Parathyroid adenoma (tissue), 2 donors: Measurements from ENCODE around the gene RGS6.

Source experiments
- H2AFZ ChIP-seq: fragments of 300-600 bp; sonication (generic); one replicate; pipeline ENCODE4 v1.7.0; 2017; ENCODE audit warnings: antibody characterized with exemption, mild to moderate bottlenecking
- H3K27ac ChIP-seq: fragments of 300-600 bp; sonication (generic); one replicate; pipeline ENCODE4 v1.7.0; 2017
- H3K27me3 ChIP-seq: fragments of 300-600 bp; sonication (generic); one replicate; pipeline ENCODE4 v1.7.0; 2017; ENCODE audit warnings: low read length; ENCODE audit not compliant: control insufficient read depth, insufficient read depth
- H3K36me3 ChIP-seq: fragments of 300-600 bp; sonication (generic); one replicate; pipeline ENCODE4 v1.7.0; 2017; ENCODE audit warnings: low read length; ENCODE audit not compliant: control insufficient read depth, insufficient read depth
- H3K4me1 ChIP-seq: fragments of 300-600 bp; sonication (generic); one replicate; pipeline ENCODE4 v1.7.0; 2017; ENCODE audit warnings: control low read depth
- H3K4me2 ChIP-seq: fragments of 300-600 bp; sonication (generic); one replicate; pipeline ENCODE4 v1.7.0; 2017; ENCODE audit warnings: low read length
- H3K4me3 ChIP-seq: fragments of 300-600 bp; sonication (generic); one replicate; pipeline ENCODE4 v1.7.0; 2017; ENCODE audit warnings: low read depth, low read length
- H3K79me2 ChIP-seq: fragments of 300-600 bp; sonication (generic); one replicate; pipeline ENCODE4 v1.7.0; 2017; ENCODE audit warnings: control low read depth
- H3K9ac ChIP-seq: fragments of 300-600 bp; sonication (generic); one replicate; pipeline ENCODE4 v1.7.0; 2017; ENCODE audit warnings: mild to moderate bottlenecking
- H3K9me3 ChIP-seq: fragments of 300-600 bp; sonication (generic); one replicate; pipeline ENCODE4 v1.7.0; 2017; ENCODE audit warnings: low read length; ENCODE audit not compliant: control insufficient read depth
- CTCF ChIP-seq: fragments of 300-600 bp; sonication (generic); IDR thresholded peaks from one replicate; pipeline ENCODE4 v1.7.0; 2017; ENCODE audit warnings: antibody characterized with exemption, mild to moderate bottlenecking
- donor health status: primary hyperparathyroidism.

Gene RGS6

GRCh38 chr14:72500234-72500838, 568.1 kb downstream of the RGS6 start:
- TF ChIP-seq CTCF: no peak
- Histone ChIP-seq H3K4me1 (no peaks in the 10 kb centered on the region), H2AFZ (no peak overlapping the region), H3K36me3 (no peaks in the 10 kb centered on the region), H3K9me3 (no peaks in the 10 kb centered on the region), H3K4me2 (no peak overlapping the region), H3K27me3 (no peaks in the 10 kb centered on the region), H3K4me3 (no peak overlapping the region), H3K27ac (no peak overlapping the region), H3K79me2 (no peaks in the 10 kb centered on the region), H3K9ac (no peak overlapping the region)

- H3K9me3 ChIP-seq: no peaks in the 10 kb centered on the region
- H3K27ac ChIP-seq: no peak overlapping the region
- H3K9ac ChIP-seq: no peak overlapping the region
- no peaks in the 10 kb centered on the region for H3K27me3 ChIP-seq
- no peaks in the 10 kb centered on the region for H3K79me2 ChIP-seq
- no peak overlapping the region for H3K4me2 ChIP-seq
- H3K4me1 ChIP-seq: no peaks in the 10 kb centered on the region
- no peak overlapping the region for H2AFZ ChIP-seq
- H3K36me3 ChIP-seq: no peaks in the 10 kb centered on the region
- TF ChIP-seq CTCF: no peak
- H3K4me3 ChIP-seq: no peak overlapping the region
These were observed 569.2 kb downstream of the RGS6 start for GRCh38 chr14:72501439-72501838.

- Histone ChIP-seq H3K9ac (no peak overlapping the region), H3K4me1 (no peaks in the 10 kb centered on the region), H3K27ac (no peak overlapping the region), H3K4me3 (no peak overlapping the region), H2AFZ (no peak overlapping the region), H3K4me2 (no peak overlapping the region), H3K27me3 (no peaks in the 10 kb centered on the region), H3K9me3 (no peaks in the 10 kb centered on the region), H3K79me2 (no peaks in the 10 kb centered on the region), H3K36me3 (no peaks in the 10 kb centered on the region)
- TF ChIP-seq CTCF: no peak
These were observed 571.0 kb downstream of the RGS6 start for GRCh38 chr14:72503271-72503670.

GRCh38 chr14:72503696-72504368, 571.6 kb downstream of the RGS6 start:
- Histone ChIP-seq H3K4me3 (no peak overlapping the region), H3K9me3 (no peaks in the 10 kb centered on the region), H3K4me1 (no peaks in the 10 kb centered on the region), H3K79me2 (no peaks in the 10 kb centered on the region), H3K36me3 (no peaks in the 10 kb centered on the region), H3K27ac (no peak overlapping the region), H3K9ac (no peak overlapping the region), H3K27me3 (no peaks in the 10 kb centered on the region), H2AFZ (no peak overlapping the region), H3K4me2 (no peak overlapping the region)
- TF ChIP-seq CTCF: no peak

- no peak overlapping the region for H3K4me2 ChIP-seq
- no peaks in the 10 kb centered on the region for H3K27me3 ChIP-seq
- H3K36me3 ChIP-seq: no peaks in the 10 kb centered on the region
- H3K4me1 ChIP-seq: peaks cover 13% of the 10 kb centered on the region
- TF ChIP-seq CTCF: no peak
- H3K9me3 ChIP-seq: no peaks in the 10 kb centered on the region
- H3K9ac ChIP-seq: no peak overlapping the region
- no peak overlapping the region for H3K27ac ChIP-seq
- no peak overlapping the region for H2AFZ ChIP-seq
- no peak overlapping the region for H3K4me3 ChIP-seq
- no peaks in the 10 kb centered on the region for H3K79me2 ChIP-seq
These were observed 578.3 kb downstream of the RGS6 start for GRCh38 chr14:72510566-72510965.
